ENCODE data around the gene EFHD1. TPM values are rescaled to one million over a fixed set of nuclear protein-coding genes. Genes with fewer than 3 reads are reported as not detected.

Gene EFHD1
- polyA plus RNA-seq, 3 donors: not detected

GRCh38 chr2:232680006-232680405 lies 46.6 kb downstream of the EFHD1 start:
- Histone ChIP-seq H4K20me1 (ENCODE audit: insufficient read depth, low read length) (no peaks in the 10 kb centered on the region), H3K4me1 (ENCODE audit: control insufficient read depth in 1 of 2, insufficient read depth in 2 of 2, low read length in 2 of 2) (no peaks in the 10 kb centered on the region), H3K27me3 (ENCODE audit: control insufficient read depth in 2 of 2, insufficient read depth in 2 of 2, low read length in 2 of 2) (no peaks in the 10 kb centered on the region), H3K4me2 (replicated peaks; ENCODE audit: extremely low read depth, low read length, poor library complexity, severe bottlenecking) (no peak overlapping the region), H3K9me3 (replicated peaks in 1 of 2; ENCODE audit: control insufficient read depth in 1 of 2, insufficient read depth in 1 of 2, low read length in 2 of 2) (no peaks in the 10 kb centered on the region), H3K27ac (ENCODE audit: low read depth in 1 of 2, low read length in 2 of 2) (no peak overlapping the region), H3K4me3 (replicated peaks in 1 of 3; ENCODE audit: low read depth in 2 of 3, low read length in 3 of 3) (no peak overlapping the region), H3K9ac (ENCODE audit: insufficient read depth, low read length, poor library complexity, severe bottlenecking) (no peak overlapping the region), H3K79me2 (ENCODE audit: insufficient read depth, low read length) (no peaks in the 10 kb centered on the region), H2AFZ (ENCODE audit: insufficient read depth, low read depth, low read length, poor library complexity, severe bottlenecking) (no peak overlapping the region), H3K36me3 (replicated peaks in 1 of 2; ENCODE audit: control insufficient read depth in 1 of 2, insufficient read depth in 2 of 2, low read length in 2 of 2) (no peaks in the 10 kb centered on the region)
- intact Hi-C loops (cut with micrococcal nuclease): no loop called here
- Mint-ChIP-seq H3K4me1 (no peaks in the 10 kb centered on the region), H3K4me3 (no peak overlapping the region), H3K36me3 (no peaks in the 10 kb centered on the region), H3K9me3 (no peaks in the 10 kb centered on the region), H3K27ac (no peak overlapping the region), H3K27me3 (ENCODE audit: low read depth in 3 of 3) (peaks cover 8 to 15% (median 8%) of the 10 kb centered on the region in 3 donors)
- 100% methylated on average over 3 of the region's 7 CpGs for WGBS (ENCODE audit: insufficient coverage)
- no peak for TF ChIP-seq CTCF (IDR thresholded peaks at IDR 0.05)
- no peak for DNase-seq

- WGBS (ENCODE audit: insufficient coverage): 97% methylated on average over 8 of the region's 10 CpGs
Observed at GRCh38 chr2:232681527-232681926, 48.1 kb downstream of the EFHD1 start.

More at GRCh38 chr2:232681527-232681926, 48.1 kb downstream of the EFHD1 start:
- no peak for DNase-seq
- Histone ChIP-seq H4K20me1 (ENCODE audit: insufficient read depth, low read length) (no peaks in the 10 kb centered on the region), H3K9me3 (replicated peaks in 1 of 2; ENCODE audit: control insufficient read depth in 1 of 2, insufficient read depth in 1 of 2, low read length in 2 of 2) (no peaks in the 10 kb centered on the region), H3K4me1 (ENCODE audit: control insufficient read depth in 1 of 2, insufficient read depth in 2 of 2, low read length in 2 of 2) (no peaks in the 10 kb centered on the region), H3K9ac (ENCODE audit: insufficient read depth, low read length, poor library complexity, severe bottlenecking) (no peak overlapping the region), H3K79me2 (ENCODE audit: insufficient read depth, low read length) (no peaks in the 10 kb centered on the region), H3K36me3 (replicated peaks in 1 of 2; ENCODE audit: control insufficient read depth in 1 of 2, insufficient read depth in 2 of 2, low read length in 2 of 2) (no peaks in the 10 kb centered on the region), H3K27me3 (ENCODE audit: control insufficient read depth in 2 of 2, insufficient read depth in 2 of 2, low read length in 2 of 2) (no peaks in the 10 kb centered on the region), H3K4me2 (replicated peaks; ENCODE audit: extremely low read depth, low read length, poor library complexity, severe bottlenecking) (no peak overlapping the region), H3K4me3 (replicated peaks in 1 of 3; ENCODE audit: low read depth in 2 of 3, low read length in 3 of 3) (no peak overlapping the region), H2AFZ (ENCODE audit: insufficient read depth, low read depth, low read length, poor library complexity, severe bottlenecking) (no peak overlapping the region), H3K27ac (ENCODE audit: low read depth in 1 of 2, low read length in 2 of 2) (no peak overlapping the region)
- H3K27ac Mint-ChIP-seq: no peak overlapping the region
- H3K4me3 Mint-ChIP-seq: no peak overlapping the region
- intact Hi-C loops (cut with micrococcal nuclease): no loop called here
- no peak for TF ChIP-seq CTCF (IDR thresholded peaks at IDR 0.05)
- no peaks in the 10 kb centered on the region for H3K36me3 Mint-ChIP-seq
- H3K4me1 Mint-ChIP-seq: no peaks in the 10 kb centered on the region
- no peaks in the 10 kb centered on the region for H3K9me3 Mint-ChIP-seq
- H3K27me3 Mint-ChIP-seq (ENCODE audit: low read depth in 3 of 3): peaks cover 8 to 14% (median 8%) of the 10 kb centered on the region in 3 donors
